Measurements from ENCODE around the gene PRKG1.
A peak's percentile ranks its signal among the peaks of the same experiment; 100 is the strongest.

Gene PRKG1

GRCh38 chr10:52256832-52257691 lies 1182.8 kb downstream of the PRKG1 start:
- H3K4me3 ChIP-seq (ENCODE audit: low read length, poor library complexity, severe bottlenecking) = peak overlapping the region; percentile 9
- peaks cover 10% of the 10 kb centered on the region for H3K4me1 ChIP-seq (ENCODE audit: insufficient read depth, low read length, poor library complexity, severe bottlenecking)
- no peak overlapping the region for H3K9ac ChIP-seq (ENCODE audit: low read depth, low read length, poor library complexity, severe bottlenecking)
- H2AFZ ChIP-seq (ENCODE audit: low read length) = peak overlapping the region; percentile 56
- H3K9me3 ChIP-seq (ENCODE audit: insufficient read depth, low read depth, low read length) = no peaks in the 10 kb centered on the region
- H3K27me3 ChIP-seq (ENCODE audit: insufficient read depth, low read length, poor library complexity, severe bottlenecking) = no peaks in the 10 kb centered on the region
- H3F3A ChIP-seq (ENCODE audit: low read depth) = no peaks in the 10 kb centered on the region
- no peak for TF ChIP-seq EZH2phosphoT487 (IDR thresholded peaks at IDR 0.05; ENCODE audit: borderline replicate concordance)
- no peak for TF ChIP-seq CTCF (conservative IDR thresholded peaks at IDR 0.05; ENCODE audit: low read length)
- H3K9me2 ChIP-seq (replicated peaks; ENCODE audit: low read depth, low read length) = no peaks in the 10 kb centered on the region
- H3K4me2 ChIP-seq (ENCODE audit: low read depth, low read length, poor library complexity, severe bottlenecking) = peak overlapping the region; percentile 50
- no peaks in the 10 kb centered on the region for H3K79me2 ChIP-seq (ENCODE audit: insufficient read depth, low read length)
- H3K36me3 ChIP-seq (ENCODE audit: insufficient read depth, low read length) = no peaks in the 10 kb centered on the region
- H4K20me1 ChIP-seq (ENCODE audit: insufficient read depth, low read length, poor library complexity, severe bottlenecking) = no peaks in the 10 kb centered on the region

GRCh38 chr10:52257692-52258075 lies 1183.4 kb downstream of the PRKG1 start:
- no peaks in the 10 kb centered on the region for H3K9me3 ChIP-seq (ENCODE audit: insufficient read depth, low read depth, low read length)
- no peaks in the 10 kb centered on the region for H3K36me3 ChIP-seq (ENCODE audit: insufficient read depth, low read length)
- peaks cover 10% of the 10 kb centered on the region for H3K4me1 ChIP-seq (ENCODE audit: insufficient read depth, low read length, poor library complexity, severe bottlenecking)
- no peak overlapping the region for H3K9ac ChIP-seq (ENCODE audit: low read depth, low read length, poor library complexity, severe bottlenecking)
- H4K20me1 ChIP-seq (ENCODE audit: insufficient read depth, low read length, poor library complexity, severe bottlenecking) = no peaks in the 10 kb centered on the region
- peak overlapping the region; percentile 50 for H3K4me2 ChIP-seq (ENCODE audit: low read depth, low read length, poor library complexity, severe bottlenecking)
- TF ChIP-seq CTCF (conservative IDR thresholded peaks at IDR 0.05; ENCODE audit: low read length) = no peak
- TF ChIP-seq EZH2phosphoT487 (IDR thresholded peaks at IDR 0.05; ENCODE audit: borderline replicate concordance) = no peak
- H3K79me2 ChIP-seq (ENCODE audit: insufficient read depth, low read length) = no peaks in the 10 kb centered on the region
- no peaks in the 10 kb centered on the region for H3F3A ChIP-seq (ENCODE audit: low read depth)
- H2AFZ ChIP-seq (ENCODE audit: low read length) = 0 out of 2 replicates have a peak overlapping the region, but pooled peaks have one; percentile 56
- no peaks in the 10 kb centered on the region for H3K9me2 ChIP-seq (replicated peaks; ENCODE audit: low read depth, low read length)
- no peaks in the 10 kb centered on the region for H3K27me3 ChIP-seq (ENCODE audit: insufficient read depth, low read length, poor library complexity, severe bottlenecking)
- no peak overlapping the region for H3K4me3 ChIP-seq (ENCODE audit: low read length, poor library complexity, severe bottlenecking)

- Histone ChIP-seq H3K9ac (ENCODE audit: low read depth, low read length, poor library complexity, severe bottlenecking) (no peak overlapping the region), H3K27me3 (ENCODE audit: insufficient read depth, low read length, poor library complexity, severe bottlenecking) (no peaks in the 10 kb centered on the region), H3F3A (ENCODE audit: low read depth) (no peaks in the 10 kb centered on the region), H3K4me1 (ENCODE audit: insufficient read depth, low read length, poor library complexity, severe bottlenecking) (peaks cover 10% of the 10 kb centered on the region), H3K36me3 (ENCODE audit: insufficient read depth, low read length) (no peaks in the 10 kb centered on the region), H3K79me2 (ENCODE audit: insufficient read depth, low read length) (no peaks in the 10 kb centered on the region), H3K9me3 (ENCODE audit: insufficient read depth, low read depth, low read length) (no peaks in the 10 kb centered on the region), H3K9me2 (replicated peaks; ENCODE audit: low read depth, low read length) (no peaks in the 10 kb centered on the region), H4K20me1 (ENCODE audit: insufficient read depth, low read length, poor library complexity, severe bottlenecking) (no peaks in the 10 kb centered on the region), H3K4me3 (ENCODE audit: low read length, poor library complexity, severe bottlenecking) (no peak overlapping the region), H2AFZ (ENCODE audit: low read length) (no peak overlapping the region), H3K4me2 (ENCODE audit: low read depth, low read length, poor library complexity, severe bottlenecking) (no peak overlapping the region)
- TF ChIP-seq CTCF (conservative IDR thresholded peaks at IDR 0.05; ENCODE audit: low read length) (no peak), EZH2phosphoT487 (IDR thresholded peaks at IDR 0.05; ENCODE audit: borderline replicate concordance) (no peak)
These were observed 1184.6 kb downstream of the PRKG1 start for GRCh38 chr10:52258799-52259425.

Measured in Loucy (cell line).